GM18858 (cell line): Measurements from ENCODE around the gene ITSN2.
"Not testable (repeated sequence)": the region's sequence is repeated elsewhere in the genome, so short reads cannot be mapped to it uniquely, and the experiment has no call there.

Source experiments
- ATAC-seq: cut with Tn5 transposase; IDR thresholded peaks from one replicate; pipeline ENCODE4 v1.9.1; 2021; ENCODE audit not compliant: unreplicated experiment

ITSN2 gene

DNA sequence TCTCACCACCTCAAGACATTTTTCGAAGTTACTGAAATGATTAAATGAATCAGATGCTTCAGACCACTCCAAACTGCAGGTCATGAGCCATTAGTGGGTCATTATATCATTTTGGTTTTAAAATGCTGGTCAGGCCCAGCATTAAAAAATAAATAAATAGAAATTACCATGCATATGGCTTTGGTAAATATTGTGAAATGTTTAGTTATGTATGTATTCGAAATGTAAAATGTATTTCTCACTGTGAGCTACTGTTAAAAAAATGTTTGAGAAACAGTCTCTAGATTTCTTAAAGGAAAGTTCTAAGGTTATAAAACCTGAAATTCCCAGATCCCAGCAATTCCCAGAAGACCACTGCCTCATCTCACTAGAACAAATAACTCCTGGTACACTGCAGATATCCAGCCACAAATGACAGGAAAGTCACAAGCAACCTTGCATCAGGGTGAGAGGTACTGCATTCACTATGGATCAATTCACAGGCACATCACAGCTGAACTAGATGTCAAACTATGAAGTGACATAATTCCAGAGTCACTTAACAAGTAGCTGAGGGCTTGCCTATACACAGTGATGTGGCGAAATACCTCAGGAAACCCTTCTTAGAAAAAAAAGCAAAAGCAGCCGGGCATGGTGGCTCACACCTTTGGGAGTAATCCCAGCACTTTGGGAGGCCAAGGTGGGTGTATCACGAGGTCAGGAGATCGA lies 138.8 kb downstream of the ITSN2 start:
- ATAC-seq = no peak

DNA sequence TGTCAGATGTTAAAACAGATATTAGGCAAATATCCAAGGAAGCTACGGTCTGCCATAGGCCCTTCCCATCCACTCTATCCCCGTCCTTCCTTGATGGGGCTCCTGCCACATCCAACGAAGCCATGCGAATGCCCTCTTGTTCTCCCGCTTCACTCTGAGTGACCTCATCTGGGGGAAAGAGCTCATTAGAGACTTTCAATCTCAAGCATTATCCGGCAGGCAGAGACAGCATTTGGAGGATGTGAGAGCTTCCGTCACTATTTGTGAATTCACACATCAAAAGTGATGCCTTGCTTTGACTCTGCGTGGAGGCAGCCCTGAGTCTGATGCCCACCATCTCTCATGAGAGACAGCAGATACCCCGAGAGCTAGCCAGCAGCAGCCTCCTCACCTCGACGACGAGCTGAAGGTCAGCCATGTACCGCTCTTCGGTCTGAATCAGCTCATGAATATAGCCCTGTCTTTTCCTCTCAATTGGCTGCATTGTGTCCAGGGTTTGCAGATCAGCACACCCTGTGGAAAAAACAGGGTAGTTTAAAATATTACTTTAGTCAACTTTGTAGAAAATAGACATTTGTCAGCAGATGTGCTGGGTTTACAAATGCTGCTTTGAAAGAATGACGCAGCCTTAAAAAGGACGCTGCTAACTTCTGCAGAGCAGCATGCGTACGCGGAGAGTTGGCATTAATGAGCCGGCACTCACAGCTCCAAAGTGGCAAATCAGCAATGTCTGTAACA lies 139.6 kb downstream of the ITSN2 start:
- no peak for ATAC-seq

DNA sequence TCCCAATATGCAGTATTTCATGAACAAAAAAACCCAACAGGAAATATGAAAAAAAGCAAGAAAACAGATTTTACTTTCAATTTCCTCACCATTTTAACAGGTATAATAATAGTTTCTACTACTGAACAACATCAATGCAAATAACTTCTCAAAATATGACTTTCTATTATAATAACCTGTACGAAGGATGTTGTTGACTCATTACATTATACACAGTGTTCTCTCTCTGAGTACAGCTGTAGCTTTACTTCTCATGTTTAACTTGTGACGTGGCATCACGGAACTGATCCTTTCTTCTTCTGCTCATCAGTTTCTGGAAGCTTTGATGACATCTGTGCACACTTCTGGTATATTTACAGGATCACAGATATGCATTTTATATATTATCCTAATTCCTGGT lies 145.5 kb downstream of the ITSN2 start:
- peak; percentile 95 for ATAC-seq

DNA sequence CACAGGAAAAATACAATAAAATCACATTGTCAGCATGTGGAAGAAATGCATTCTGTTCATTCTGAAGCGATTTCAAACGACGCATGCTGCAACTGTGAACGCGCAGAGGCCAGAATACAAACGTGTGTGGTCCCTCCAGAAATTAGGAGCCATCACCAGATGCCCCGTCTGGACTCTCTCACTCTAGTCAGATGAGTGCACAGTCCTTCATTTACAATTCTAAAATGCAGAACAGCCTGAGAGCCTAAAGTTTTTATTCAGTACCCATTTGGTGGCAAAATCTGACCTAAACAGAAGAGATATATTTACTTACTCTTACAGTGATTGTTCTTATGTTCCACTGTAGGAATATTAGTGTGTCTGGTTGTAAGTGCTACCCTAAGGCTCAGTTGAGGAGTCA lies 148.9 kb downstream of the ITSN2 start:
- ATAC-seq = no peak

DNA sequence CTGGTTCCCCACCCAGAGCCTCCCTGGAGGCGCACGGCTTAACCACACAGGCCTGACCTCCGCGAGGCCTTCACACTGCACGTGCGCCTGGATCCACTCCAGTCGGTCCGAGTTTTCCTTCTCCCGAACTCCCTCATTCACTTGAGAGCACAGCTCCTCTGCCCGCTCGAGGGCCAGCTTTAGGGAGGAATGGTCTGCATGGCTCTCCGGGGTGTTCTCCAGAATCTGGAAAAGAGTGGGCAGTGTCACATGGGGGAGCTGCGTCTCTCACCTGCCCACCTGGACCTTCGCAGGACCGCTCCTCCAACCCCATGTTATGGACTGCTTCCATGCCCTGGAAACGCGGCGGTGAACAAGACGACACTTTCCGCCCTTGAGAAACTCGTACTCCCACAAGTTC lies 149.6 kb downstream of the ITSN2 start:
- no peak for ATAC-seq

DNA sequence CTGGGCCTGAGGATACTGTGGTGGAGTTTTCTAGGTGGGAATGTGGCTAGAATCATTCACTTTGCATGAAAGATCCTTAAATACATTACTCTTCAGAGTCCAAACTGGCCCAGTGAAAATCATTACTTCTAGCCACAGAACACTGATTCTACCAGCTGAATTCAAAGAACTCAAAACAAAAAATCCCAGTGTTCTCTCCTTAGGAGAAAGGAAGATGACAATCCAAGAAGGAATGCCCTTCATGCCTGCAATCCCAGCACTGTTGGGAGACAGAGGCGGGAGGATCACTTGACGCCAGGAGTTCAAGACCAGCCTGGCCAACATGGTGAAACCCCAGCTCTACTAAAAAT lies 150.3 kb downstream of the ITSN2 start:
- ATAC-seq = no peak

DNA sequence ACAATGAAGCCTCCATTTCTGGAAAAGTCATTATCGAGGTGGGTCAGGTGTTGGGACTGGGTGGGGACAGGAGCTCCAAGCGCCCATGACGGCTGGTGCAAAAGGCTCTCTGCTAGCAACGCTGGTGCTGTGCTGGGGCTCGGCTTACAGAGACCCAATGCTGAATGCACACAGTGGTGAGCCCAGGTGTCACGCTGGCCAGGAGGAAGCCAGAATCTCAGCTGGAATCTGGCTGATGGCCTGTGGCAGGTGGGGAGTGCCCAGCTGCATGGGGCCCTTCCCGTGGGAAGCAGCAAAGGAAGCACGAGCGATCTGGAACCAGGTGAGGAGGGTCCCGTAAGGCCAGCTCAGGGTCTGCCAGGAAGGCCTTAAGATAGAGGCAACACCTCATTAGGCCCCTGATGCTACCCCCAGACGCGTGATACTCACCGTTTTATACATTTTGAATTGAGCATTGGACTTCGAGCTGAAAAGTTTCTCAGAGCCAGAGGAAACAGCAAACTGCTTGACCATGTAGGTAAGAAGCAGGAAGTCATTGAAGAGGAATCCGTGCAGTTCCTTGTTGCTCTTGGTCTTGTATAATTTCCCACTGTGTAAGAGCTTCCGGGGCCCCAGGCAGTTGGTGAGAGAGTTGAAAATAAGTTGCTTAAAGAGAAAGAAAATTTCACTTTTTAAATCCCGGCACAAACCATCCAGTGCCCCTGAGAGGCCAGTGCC lies 150.8 kb downstream of the ITSN2 start:
- no peak for ATAC-seq

DNA sequence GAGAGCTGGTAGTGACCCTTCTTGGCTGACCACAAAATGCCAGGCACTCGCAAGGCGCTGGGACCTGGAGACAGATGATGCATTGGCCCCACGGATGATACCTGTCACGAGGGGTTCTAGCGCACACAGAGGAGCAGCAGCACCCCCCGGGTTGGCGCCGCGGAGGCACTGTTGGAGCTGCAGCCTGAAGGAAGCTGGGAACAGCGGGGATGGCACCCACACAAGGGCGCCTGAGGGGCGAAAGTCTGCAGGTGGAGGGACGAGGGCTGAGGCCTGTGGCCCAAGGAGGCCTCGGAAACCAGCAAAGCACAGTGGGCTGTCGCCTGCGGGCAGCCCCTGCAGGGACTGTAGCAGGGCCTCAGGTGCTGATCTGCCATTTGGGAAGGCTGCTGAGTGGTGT lies 151.8 kb downstream of the ITSN2 start:
- ATAC-seq = no peak

DNA sequence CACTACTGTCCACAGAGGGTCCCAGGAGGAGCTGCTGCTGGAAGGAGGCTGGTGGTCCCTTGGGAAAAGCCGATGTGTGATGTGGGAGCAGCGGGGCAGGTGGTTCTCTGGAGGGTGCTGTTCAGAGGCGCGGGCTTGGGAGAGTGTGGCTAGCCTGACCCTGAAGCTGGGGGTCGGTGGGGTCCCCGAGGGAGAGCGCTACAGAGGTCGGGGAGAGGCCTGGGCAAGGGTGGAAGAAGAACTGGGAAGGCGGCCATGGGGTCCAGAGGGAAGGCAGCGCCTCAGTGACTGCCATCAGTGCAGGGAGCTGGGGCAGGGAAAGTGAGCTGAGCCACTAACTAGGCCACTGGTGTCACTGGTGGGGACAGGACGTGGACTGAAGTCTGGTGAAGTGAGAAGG lies 153.0 kb downstream of the ITSN2 start:
- ATAC-seq = no peak

DNA sequence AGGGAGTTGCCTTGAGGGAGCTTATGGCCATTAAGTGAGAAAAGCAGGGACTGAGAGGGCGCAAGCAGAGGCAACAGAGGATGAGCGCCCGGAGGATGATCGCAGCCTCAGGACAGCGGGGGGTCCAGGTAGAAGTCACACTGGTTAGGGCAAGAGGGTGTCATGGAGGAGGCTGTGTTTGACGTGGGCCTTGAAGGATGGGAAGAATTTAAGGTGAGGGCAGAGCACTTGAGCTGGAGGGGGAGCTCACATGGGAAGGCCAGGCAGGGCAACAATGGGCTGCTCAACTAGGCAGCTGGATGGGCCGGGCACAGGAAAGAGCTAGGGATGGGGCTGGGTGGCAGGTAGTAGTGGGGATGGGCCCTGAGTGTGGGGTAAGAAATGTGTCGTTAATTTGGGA lies 153.6 kb downstream of the ITSN2 start:
- ATAC-seq = no peak

DNA sequence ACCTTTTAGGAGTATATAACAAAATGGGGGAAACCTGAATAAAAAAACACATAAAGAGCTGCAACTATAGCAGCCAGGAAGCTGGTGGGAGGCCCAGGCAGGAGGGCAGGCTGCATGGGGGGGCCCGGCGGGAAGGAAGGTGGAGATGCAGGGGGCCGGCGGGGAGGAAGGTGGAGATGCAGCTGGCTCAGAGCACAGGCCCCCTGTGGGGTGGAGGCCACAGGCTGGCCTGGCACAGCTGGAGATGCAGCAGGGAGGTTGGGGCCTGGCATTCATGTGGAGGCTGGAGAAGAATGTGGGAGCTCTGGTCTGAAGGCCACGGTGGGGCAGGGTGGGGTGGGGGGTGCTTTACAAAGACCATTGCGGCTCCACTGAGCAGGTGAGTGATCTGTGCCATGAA lies 154.1 kb downstream of the ITSN2 start:
- no peak for ATAC-seq

DNA sequence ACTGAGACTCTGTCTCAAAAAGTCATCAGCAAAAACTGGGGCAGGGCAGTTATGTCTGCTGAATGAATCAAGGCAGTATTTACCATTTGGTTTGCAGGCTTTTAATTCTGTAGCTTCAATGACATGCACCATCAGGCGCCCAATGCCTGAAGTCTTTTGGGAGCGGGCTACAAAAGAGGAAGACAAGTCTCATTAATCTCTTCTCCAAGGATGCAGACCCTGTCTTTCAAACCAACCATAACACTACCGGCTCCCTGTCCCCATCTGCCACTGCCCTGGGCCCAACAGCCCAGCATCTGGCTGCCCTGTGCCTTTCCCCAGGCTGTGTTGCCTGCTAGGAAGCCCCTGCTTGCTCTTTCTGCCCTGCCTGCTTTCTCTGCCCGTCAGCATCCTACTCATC lies 155.2 kb downstream of the ITSN2 start:
- no peak for ATAC-seq

DNA sequence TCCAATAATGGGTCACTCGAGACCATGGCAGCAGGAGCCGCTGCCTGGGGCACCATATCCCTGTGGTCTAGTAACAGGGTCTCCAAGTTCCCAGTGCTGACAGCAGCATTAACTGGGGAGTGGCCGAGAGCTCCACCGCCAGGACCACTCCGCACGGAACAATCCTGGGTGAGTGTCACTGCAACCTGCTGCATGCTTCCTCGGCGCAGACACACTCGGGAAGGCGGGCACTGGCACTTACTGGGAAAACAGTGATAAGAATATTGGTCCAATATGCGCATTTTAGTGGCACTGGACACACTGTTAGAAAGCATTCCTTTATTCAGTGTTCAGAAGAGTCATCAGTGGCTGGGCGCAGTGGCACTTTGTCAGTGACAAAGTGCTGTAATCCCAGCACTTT lies 155.8 kb downstream of the ITSN2 start:
- ATAC-seq = no peak

DNA sequence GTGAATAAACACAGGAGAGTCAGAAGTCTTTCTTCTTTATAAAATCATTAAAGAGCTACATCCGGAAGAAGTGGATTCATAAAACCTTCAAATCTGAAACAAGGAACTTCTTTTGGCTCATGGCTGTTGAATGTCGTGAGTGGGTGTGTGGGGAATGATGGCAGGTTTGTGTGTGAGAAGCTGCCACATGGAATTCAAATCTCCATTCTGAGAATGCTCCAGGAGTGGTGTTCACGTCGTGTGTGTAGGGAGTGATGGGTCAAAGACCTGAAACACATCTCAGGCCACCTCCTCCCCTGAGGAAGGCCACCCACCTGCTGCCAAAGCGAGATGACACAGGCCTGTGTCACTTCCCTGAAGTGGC lies 156.6 kb downstream of the ITSN2 start:
- no peak for ATAC-seq

DNA sequence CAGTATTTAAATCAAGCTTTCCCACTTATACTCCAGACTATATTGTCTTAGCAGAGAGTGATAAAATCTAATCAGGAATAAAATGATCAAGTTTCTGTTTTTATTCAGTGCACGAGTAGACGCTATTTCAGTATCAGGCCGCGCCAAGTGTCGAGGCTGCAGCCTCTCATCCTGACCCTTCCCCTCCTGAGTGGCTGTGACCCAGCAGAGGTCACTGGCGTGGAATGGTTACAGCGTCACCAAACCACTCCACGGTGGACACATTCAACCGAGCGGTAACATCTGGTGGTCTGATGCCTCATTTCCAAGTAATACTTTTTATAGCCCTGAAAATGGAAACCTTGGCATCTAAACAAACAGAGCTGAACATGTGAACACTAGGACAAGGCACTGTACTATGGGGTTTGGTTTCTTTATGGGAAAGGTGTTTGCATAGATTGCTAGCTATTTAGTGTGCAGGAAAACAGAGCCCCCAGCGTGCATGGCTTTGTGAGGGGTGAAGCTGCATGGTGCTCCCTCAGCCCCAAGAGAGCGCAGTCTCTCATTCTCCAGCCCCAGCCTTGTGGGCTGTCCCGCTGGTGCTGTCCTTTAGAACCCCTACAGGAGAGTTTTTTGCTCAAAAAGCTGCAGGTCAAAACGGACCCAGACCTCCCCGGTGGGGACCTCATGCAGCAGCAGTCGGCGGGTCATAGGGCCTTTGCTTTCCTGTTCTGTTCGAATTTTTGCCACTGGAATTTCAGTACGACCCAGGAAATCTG lies 157.1 kb downstream of the ITSN2 start:
- ATAC-seq = no peak

DNA sequence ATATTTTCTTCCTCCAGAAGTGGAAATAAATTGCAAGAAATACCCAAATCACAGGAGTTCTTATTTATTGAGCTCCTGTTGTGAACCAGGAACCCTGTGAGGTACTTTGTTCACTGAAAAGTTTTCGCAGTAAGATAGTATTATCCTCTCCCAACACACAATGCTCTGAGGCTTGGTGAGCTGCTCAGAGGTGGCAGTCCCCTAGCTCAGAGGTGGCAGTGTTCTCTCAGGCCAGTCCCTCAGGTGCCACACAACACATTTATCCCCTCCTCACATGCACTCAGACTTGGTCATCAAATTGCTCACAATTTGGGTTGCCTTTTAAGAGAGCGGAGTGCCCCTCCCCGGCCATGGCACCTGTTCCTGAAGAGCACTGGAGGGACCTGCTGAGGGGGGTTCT lies 159.5 kb downstream of the ITSN2 start:
- no peak for ATAC-seq

DNA sequence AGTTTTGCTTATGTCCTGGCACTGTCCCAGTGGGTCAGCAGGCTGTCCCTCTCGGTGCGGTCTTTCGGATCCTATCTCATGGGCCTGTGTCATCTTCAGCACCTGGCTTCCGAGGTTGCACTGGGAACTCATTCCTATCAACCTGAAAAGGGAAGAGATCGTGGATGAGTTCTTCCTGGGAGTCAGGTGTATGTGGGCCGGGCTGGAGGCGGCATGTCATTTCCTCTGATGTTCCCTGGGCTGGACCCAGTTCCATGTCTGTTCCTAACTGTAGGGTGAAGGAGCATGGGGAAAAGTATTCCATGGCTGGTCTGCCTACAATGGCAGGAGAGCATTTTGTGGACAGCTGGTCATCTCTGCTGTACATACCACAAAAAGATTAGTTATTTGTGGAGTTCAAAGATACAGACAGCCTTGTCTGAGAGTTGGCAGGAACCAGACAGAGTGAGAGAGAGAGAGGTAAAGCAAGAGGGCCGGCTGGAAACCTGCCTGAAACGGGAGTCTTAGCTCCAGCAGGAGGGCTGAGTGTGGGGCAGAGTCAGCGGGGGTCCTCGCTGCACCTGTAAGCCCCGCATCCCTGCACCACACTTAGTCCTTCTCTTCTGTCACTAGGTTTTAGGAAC lies 160.3 kb downstream of the ITSN2 start:
- ATAC-seq = no peak

DNA sequence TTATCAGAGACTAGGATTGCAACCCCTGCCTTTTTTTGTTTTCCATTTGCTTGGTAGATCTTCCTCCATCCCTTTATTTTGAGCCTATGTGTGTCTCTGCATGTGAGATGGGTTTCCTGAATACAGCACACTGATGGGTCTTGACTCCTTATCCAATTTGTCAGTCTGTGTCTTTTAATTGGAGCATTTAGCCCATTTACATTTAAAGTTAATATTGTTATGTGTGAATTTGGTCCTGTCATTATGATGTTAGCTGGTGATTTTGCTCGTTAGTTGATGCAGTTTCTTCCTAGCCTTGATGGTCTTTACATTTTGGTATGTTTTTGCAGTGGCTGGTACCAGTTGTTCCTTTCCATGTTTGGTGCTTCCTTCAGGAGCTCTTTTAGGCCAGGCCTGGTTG lies 163.1 kb downstream of the ITSN2 start:
- ATAC-seq = not testable (repeated sequence)

DNA sequence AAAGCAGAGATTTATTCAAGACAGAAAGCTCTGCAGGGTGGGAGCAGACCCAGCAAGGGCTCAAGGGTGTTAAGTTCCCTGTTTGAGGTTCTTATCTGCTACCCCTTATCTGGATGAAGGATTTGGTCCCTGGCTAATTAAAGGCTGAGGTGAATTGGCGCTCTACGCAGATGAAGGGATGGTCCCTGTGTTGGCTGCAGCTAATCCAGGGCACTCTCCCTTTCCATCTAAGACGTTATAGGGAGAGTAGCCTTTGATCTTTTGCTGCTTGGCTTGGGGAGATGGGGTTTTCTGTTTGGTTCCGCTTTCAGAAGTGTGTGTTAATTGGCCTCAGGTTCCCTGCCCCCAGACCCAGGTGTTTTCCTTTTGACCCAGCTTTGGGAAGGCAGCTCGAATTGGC lies 168.5 kb downstream of the ITSN2 start:
- no peak for ATAC-seq

DNA sequence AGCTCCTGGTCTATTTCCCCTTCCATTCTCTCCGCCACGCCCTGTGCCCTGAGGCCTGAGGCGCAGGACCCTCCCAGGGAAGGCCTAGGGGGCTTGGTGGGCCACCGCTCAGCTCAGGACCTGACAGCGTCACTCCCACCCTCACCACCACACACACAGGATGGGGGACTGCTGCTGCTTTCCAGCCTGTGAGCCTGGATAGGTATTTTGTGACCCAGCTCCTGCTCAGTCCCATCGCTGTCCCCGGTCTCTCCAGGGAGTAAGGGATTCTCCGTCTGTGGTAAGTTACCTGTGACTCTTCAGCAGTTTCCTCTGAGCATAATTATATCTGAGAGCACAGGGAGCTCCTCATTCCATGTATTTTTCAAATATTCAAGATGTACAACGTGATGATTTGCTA lies 169.2 kb downstream of the ITSN2 start:
- no peak for ATAC-seq

DNA sequence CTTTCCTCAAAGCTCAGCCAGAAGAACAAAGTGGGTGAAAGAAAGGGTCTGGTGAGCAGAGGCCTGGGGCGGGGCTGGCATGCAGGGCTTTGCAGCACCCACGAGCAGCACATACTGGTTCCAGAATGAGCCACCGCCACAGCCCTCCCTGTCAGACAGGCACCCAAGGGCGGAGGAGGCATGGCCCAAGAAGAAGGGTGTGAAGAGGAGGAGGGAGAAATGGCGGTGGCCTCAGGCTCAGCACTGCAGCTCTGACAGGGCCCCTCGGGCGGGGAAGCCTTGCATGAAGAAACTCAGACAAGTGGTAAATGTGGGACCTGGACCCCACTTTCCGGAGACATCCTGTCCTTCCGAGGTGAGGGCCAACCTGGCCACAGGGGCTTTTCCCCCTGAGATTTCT lies 169.8 kb downstream of the ITSN2 start:
- ATAC-seq = no peak
